Stimulated activated CD8-positive, alpha-beta memory T cell treated with anti-CD3 and anti-CD28 coated beads, Interleukin-15, amount 100 ng/mL, for 48 hours (primary cell): ENCODE data around the gene CHCHD1.
"Not testable (repeated sequence)": the region's sequence is repeated elsewhere in the genome, so short reads cannot be mapped to it uniquely, and the experiment has no call there.

Source experiments
- DNase-seq, 2 donors: peaks; one replicate each; pipeline ENCODE4 v3.0.0-alpha.2; 2020; ENCODE audit warnings: low read depth in 2 of 2

Gene CHCHD1

DNA sequence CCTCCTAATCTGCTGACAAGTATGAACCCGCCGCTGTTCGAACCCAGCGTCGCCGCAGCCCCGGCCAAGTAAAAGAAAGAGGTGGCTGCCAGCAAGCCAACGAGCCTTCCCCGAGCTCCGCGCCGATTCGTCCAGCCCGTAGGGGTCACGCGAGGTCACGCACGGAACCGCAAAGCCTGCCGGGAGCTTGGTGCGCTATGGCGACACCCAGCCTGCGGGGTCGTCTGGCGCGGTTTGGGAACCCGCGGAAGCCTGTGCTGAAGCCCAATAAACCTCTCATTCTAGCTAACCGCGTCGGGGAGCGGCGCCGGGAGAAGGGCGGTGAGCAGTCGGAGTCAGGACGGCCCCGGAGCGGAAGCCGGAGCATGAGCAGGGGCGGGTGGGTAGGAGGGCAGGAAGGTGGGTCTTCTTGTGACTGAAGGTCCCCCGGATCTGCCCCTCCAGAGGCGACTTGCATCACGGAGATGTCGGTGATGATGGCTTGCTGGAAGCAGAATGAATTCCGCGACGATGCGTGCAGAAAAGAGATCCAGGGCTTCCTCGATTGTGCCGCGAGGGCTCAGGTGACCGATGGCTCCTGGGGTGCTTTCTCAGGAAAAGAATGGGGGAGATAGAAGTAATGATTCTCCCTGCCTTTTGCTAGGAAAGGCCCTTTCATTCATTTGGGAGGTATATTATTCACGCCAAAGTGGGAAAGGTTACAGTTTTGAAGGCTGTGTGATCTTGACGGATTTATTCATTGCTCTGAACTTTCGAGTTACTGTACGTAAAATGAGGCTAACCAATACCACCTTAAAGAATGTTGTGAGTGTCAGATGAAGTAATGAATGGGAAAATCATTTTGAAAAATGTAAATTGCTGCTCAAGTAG is at the start of gene CHCHD1:
Gene CHCHD1, plus strand, starts transcription at position 170 of the 870 bp plus-strand sequence. Its CDS starts 28 bp downstream, at position 198.
- peak; percentile 87 to 88 for DNase-seq

DNA sequence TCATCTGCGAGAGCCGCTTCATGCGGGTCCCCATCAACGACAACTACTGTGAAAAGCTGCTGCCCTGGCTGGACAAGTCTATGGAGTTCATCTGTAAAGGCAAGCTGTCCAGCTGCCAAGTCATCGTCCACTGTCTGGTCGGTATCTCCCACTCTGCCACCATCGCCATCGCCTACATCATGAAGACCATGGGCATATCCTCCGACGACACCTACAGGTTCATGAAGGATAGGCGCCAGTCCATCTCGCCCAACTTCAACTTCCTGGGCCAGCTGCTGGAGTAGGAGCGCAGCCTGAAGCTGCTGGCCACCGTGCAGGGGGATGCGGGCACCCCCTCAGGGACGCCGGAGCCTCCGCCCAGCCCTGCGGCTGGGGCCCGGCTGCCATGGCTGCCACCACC is 49.4 kb upstream of the CHCHD1 start:
- DNase-seq, result no peak

DNA sequence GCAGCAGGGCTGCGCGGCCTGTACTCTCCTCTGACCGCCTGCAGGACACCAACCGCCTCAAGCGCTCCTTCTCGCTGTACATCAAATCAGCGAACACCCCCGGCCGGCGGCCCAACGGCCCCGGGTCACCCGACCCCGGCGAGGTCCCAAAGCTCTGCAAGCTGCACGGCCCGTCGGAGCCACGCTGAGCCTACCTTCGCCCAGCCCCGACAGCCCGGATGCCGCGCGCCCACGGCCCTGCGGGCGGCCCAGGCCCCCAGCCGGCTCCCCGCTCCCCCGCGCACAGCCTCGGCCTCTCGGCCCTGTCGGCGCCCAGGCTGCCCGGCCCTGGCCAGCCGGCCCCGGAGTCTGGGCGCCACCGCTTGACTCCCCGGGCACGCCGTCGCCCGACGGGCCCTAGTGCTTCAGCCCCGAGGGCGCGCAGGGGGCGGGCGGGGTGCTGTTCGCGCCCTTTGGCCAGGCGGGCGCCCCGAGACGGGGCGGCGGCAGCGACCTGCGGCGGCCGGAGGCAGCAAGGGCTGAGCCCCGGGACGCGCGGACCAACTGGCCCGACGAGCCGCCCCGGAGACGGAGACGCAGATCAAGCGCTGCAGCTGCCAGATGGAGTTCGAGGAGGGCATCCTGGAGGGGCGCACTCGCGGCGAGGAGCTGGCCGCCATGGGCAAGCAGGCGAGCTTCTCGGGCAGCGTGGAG is 48.8 kb upstream of the CHCHD1 start:
- DNase-seq, result no peak

DNA sequence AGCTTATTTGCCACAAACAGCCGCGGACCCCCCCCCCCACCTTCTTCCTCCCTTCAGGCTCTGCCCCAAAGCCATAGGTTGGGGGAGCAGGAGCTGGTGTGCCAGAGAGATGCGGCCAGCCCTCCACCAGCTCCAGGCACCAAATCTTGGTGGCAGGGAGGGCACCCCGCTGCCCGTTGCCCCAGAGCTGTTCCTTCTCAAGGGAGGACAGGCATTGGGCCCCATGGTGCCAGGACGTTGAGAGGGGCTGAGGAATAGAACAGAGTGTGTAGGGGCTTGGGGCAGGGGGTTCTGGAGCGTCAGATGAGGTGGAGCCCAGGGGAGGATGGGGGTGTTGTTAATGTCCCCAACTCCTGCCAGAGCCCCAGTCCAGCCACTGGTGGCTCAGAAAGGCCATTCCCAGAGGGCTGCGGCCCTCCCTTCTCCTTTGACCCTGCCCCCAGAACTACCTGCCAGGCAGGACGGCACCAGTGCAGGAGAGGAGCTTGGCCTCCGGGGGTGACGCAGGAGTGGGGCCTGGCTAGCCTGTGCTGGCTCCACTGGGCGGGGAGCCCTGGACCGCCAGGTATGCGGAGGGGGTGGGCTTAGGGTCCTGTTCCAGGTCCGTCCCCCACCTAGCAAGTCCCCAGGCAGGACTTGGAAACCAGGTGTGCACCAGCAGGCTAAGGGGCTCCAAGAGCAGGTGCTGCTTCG is 47.7 kb upstream of the CHCHD1 start:
- no peak for DNase-seq

DNA sequence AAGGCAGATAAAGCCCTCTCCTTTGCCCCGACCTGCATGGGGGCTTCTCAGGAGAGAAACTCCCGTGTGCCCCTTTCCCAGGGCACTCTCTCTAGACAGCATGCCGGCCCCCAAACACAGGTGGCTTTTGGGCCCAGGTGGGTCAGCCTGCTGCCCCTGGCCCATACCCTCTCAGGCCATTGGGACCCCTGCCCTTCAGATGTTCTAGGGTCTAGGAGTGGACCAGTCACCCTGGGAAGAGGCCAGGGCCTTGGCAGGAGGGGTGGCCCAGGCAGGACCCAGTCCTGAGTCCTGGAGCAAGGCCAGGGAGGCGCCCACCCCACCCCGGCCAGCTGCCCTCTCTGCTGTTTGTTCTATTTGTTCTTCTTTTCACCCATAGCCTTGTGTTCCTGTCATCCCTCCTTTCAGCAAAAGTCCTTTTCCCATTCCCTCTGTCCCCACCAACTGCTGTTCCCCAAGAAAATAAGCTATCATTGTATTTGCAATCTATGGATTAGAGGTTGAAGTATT is 47.0 kb upstream of the CHCHD1 start:
- DNase-seq, result no peak

DNA sequence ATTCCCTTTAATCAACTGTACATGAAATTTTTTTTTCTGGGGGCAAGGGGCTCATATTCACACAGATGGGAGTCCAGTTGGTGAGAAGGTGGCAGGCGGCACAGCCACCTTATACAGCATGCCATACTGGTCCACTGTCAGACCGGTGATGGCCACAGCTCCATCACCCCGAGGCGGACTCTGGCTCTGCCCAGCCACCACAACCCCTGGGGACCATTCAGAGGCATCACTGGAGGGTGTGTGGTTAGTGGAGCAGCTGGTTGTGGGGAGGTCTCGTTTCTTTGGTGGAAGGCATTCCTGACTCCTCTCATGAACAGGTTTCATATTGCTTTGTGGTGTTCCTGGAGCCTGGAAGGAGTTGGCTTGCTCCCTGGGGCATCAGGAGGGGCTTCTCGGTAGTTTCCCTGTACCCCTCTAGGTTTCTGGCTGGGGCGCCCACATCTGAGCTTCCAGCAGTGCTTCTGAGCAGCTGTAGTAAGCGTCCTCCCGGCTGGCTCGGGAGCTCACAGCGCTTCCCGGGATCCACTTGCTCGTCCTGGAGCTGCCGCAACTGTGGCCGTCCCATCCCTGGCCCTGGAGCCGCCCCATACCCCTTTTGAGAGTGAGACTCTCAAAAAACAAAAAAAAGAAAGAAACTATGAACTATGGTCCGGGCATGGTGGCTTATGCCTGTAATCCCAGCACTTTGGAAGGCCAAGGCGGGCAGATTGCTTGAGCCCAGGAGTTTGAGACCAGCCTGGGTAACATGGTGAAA is 41.2 kb upstream of the CHCHD1 start:
- DNase-seq, result not testable (repeated sequence)

DNA sequence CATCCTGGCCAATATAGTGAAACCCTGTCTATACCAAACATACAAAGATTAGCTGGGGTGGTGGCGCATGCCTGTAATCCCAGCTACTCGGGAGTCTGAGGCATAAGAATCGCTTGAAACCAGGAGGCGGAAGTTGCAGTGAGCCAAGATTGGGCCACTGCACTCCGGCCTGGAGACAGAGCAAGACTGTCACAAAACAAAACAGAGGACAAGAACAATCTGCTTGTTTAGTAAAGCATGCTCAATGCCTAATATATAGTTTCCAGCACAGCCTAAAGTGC is 39.5 kb upstream of the CHCHD1 start:
- DNase-seq, result no peak

DNA sequence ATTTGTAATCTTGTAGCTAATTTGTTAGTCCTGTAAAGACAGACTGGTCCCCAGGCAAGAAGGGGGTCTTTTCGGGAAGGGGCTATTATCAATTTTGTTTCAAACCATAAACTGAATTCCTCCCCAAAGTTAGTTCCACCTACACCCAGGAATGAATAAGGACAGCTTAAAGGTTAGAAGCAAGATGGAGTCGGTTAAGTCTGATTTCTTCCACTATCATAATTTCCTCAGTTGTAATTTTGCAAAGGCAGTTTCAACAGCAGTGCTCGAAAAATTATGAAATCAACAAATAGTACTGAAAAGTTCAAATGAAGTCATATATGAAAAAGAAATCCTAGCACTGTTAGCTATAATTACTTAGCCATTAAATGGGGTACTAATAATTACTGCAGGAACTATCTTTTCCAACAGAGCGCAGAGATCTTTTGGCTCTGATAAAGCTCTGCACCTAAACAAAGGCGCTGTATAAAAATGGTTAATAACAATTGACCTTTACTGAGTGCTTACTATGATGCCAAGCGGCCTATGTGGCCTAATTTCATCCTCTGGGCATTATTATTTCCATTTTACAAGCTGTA is 38.4 kb upstream of the CHCHD1 start:
- DNase-seq, result no peak

DNA sequence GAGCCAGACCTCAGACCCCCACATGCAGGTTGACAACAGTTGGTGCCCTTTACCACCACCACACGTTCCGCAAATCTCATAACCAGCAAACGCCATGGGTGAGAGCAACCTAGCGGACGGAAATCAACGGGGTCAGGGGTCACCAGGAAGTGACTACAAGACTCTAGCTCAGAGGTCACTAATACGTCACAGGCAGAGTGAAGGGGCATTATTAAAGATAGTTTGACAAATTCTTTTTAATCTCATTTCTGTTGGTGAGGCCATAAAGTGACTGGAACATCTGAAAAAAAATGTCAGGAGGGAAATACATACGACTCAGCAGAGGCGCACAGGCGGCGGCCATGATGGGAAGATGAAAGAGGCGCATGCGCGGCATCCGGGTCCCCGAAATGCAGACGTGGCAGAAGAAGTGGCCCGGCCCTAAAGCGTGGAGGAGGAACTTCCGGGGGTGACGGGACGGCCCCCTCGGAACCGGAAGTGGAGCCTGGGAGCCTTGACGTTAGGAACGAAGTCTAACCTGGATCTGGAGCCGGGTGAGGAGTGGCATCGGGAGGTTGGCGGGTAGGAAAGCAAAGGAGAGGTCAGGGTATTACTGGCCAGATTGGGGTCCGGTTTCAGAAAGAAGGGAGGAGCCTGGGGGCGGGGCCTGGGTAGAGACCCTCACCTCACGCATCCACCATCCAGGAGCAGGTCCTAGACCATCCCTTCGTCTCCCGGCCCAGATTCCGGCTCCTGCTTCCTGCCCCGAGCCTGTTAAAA is 37.8 kb upstream of the CHCHD1 start, which contains the start of gene SEC24C:
Gene SEC24C, plus strand, starts transcription at position 468 of the 759 bp plus-strand sequence. CDS start 2,461 bp downstream, outside the sequence.
- DNase-seq, result peak; percentile 92 to 93

DNA sequence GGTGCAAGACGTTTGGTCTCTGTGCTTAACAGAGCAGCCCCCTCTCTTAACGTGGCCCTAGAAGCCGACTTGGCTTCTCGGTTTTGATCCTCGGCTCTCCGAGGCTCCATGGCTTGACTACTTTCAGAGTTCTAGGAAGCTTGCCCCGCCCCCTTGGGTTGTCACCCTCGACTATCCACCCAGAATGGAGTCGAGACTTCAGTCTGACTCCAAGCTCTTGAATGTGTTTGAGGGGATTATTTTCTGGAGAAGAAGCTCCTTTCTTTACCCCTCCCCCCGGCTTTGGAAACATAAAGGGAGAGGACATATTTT is 37.2 kb upstream of the CHCHD1 start:
- DNase-seq, result peak in 1 of 2 donors; percentile 43

DNA sequence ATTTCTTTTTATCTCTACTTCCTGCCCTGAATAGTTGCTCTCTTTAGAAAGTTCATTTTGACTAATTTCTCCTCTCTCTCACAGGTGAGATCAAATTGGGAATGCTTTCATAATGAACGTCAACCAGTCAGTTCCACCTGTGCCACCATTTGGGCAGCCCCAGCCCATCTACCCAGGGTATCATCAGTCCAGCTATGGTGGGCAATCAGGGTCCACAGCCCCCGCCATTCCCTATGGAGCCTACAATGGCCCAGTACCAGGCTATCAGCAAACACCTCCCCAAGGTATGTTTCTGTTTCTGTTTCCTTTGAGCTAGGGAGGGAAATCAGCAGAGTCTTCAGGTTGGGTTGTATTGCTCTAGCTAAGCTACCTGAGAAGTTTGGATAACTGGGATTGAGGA is 35.1 kb upstream of the CHCHD1 start:
- DNase-seq, result no peak

DNA sequence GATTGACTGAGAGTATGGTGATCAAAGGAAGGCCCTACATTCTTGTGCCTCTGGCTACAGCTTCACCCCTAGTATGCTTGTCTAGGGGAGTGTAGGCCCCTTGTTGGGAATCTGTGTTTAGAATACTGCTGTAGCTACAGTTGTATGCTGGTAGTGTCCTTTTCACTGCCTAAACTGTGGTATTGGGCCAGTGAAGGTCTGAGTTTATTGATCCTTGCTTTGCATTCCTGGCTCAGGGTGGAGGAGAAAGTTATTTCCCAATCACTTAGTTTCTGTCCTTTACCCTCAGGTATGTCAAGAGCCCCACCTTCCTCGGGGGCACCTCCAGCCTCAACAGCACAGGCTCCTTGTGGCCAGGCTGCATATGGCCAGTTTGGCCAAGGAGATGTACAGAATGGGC is 31.0 kb upstream of the CHCHD1 start:
- DNase-seq, result no peak

DNA sequence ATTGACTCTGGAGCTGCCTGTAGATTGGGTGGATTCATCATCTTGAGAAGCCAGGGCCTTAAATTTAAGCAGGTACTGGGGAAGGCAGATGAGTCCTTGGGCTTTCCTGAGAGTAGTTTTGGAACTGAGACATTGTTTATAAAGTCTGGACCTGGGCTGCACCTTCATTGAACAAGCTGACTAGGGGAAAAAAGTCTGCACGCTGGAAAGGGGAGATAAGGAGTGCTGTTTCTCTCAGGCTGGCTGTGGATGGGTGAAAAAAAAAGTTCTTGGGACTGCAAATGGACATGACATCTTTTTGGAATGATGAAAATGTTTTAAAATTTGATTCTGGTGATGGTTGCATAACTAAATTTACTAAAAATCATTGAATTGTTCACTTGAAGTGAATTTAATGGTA is 25.7 kb upstream of the CHCHD1 start:
- DNase-seq, result no peak

DNA sequence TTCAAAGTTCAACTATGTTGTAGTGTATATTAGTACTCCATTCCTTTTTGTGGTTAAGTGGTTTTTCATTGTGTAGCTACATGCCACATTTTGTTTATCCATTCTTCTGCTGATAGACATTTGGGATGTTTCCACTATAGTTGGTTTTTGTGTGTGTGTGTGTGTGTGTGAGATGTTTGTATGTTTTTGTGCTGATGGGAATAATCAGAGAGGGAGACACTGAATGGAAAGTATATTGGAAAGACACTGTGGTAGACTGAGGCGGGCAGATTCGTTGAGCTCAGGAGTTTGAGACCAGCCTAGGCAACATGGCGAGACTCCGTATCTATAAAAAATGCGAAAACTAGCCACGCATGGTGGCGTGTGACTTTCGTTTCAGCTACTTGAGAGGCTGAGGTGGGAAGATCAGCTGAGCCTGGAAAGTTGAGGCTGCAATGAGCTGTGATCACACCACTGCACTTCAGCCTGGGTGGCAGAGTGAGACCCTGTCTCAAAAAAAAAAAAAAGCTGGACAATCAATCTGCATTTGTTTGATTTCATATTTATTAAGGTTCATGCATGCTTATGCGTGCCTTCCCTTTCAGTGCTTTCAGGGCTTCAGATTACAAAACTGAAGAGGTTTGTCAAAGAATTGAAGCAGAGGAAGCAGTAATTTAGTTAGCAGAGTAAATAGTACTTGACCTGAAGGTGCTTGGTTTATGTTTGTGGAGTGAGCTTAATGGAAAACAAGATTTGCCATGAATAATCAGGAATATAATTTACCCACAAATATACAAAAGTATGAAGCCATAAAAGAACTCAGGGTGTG is 22.9 kb upstream of the CHCHD1 start:
- DNase-seq, result no peak

DNA sequence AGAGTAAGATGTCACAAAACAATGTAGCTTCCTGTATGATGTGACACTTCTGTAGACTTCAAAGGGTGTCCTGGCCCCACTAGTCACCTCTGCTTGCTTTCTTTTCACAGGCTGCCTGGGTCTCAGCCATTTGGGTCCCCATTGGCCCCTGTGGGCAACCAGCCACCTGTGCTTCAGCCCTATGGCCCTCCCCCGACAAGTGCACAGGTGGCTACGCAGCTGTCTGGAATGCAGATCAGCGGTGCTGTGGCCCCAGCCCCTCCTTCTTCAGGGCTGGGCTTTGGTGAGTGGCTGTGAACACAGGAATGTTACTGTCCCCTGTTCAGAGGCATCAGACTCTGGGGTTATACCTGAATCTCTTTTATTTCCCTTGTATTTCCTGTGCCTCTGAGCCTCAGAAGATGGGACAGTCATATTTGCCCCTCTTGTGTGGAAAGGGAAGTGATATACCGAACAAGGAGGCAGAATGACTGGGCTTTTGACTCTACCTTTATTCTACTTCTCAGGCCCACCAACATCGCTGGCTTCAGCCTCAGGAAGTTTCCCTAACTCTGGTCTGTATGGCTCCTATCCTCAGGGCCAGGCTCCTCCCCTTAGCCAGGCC is 22.2 kb upstream of the CHCHD1 start:
- DNase-seq, result peak in 1 of 2 donors; percentile 18

DNA sequence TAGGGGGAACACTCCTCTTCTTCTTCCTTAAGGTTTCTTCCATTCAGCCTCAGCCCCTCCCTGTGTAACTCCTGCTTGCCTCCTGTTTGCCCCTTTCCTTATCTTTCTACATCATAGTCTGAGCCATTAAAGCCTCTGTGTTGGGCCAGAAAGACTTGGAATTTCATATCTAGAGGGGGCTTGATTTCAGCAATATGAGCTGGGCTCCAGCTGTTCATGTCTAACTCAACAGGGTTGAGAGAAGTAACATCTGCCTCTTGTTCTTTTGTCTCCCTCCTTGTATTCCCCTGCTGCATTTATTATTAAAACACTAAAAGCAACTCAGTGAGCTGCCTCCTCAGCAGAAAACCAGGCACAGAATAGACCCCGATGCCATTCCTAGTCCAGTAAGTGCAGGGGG is 20.1 kb upstream of the CHCHD1 start:
- no peak for DNase-seq

DNA sequence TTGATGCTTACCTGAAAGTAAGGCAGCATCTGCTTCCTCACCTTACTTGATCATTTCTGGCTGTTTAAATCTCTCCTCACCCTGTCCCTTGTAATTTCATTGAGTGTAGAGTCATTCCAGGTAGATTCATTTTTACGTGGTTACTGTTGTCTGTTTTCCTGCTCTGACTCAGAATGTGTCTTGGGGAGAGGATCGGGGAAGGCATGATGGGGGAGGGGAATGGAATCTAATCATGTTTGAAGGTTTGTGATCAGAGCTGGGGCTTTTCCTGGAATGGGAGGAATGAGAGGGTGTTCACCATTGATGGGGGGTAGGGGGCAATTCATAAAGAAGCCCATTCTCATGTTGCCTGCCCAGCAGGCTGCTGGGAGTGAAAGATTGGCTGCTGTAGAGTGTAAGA is 18.9 kb upstream of the CHCHD1 start:
- DNase-seq, result no peak

DNA sequence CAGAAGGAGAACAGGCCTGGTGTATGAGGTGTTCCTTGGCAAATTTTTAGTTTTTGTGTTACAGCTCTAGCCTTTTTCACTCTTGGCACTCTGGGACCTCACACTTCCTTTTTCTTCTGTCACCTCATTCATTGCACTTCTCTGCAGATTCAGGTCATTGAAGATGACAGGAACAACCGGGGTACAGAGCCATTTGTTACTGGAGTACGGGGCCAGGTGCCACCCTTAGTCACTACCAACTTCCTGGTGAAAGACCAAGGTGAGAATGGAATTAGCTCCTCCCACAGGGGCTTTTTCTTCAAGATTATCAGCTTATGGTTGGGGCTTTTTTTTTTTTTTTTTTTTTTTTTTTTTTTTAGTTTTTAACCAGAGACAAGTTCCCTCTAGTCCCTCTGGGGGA is 18.5 kb upstream of the CHCHD1 start:
- no peak for DNase-seq

DNA sequence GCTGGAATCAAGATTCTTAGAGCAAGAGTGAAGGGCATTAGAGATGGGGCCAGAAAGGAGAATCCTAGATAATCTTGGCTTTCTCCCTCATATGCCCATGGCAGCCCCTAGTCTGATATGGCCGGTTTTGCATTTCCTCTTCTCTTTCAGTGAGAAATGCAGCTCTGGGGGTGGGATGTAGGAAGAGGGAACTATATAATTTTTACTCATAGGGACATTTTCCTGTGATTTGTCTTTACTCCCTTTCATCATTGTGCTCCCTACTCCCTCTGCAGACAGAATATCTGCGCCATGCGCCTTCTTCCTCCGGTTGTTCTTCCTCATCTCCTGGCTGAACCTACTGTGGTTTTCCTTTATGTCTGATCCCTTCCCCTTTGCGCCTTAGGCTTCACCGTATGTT is 16.8 kb upstream of the CHCHD1 start:
- DNase-seq, result no peak
